H1 (cell line): ENCODE measurements around the gene FOXA3. TPM values are rescaled to one million over a fixed set of nuclear protein-coding genes. Genes with fewer than 3 reads are reported as not detected.

ENCODE experiments used
- BRCA1 ChIP-seq: IDR thresholded peaks from 2 replicates; pipeline ENCODE4 v1.6.1; 2012; ENCODE audit warnings: low read depth, low read length, improper control_type of control experiment
- E2F6 ChIP-seq: IDR thresholded peaks from 2 replicates; pipeline ENCODE4 v1.6.1; 2012; ENCODE audit warnings: inconsistent platforms
- EP300 ChIP-seq, 2 experiments: IDR thresholded peaks; 1 replicate in 1 of 2; 2 replicates in 1 of 2; pipeline ENCODE4 v1.6.1; 2011 to 2012; ENCODE audit warnings: low read depth in 2 of 2, low read length in 2 of 2, mild to moderate bottlenecking in 2 of 2, borderline replicate concordance in 1 of 2, inconsistent platforms in 1 of 2, moderate library complexity in 1 of 2
- POLR2AphosphoS5 ChIP-seq: IDR thresholded peaks from 2 replicates; pipeline ENCODE4 v1.6.1; 2011; ENCODE audit warnings: low read depth, low read length
- TAF1 ChIP-seq: IDR thresholded peaks from 2 replicates; pipeline ENCODE4 v1.6.1; 2011; ENCODE audit warnings: mild to moderate bottlenecking, low read depth, low read length
- TBP ChIP-seq: IDR thresholded peaks from 2 replicates; pipeline ENCODE4 v1.6.1; 2011; ENCODE audit warnings: low read depth, low read length, improper control_type of control experiment
- polyA plus RNA-seq, 7 experiments: library from polyadenylated mRNA; depleted of rRNA in 3 of 7; stranded (reverse) in 5 of 7; unstranded in 2 of 7; fragments of >200 nt in 5 of 7; fragments of 200-250 nt in 2 of 7; gene quantifications; 1 replicate in 5 of 7; 2 replicates in 1 of 7; 4 replicates in 1 of 7; pipeline versions ENCODE4 v1.2.1 to v1.2.3, GENCODE V29; 2011 to 2013; ENCODE audit warnings: missing spikeins in 2 of 7, mixed read lengths in 2 of 7
- total RNA-seq: library from RNA; stranded (reverse); fragmentation: NEBNext Ultra II Directional; extraction: Animal tissue kit (Norgen Biotek cat#: 25700); gene quantifications from 2 replicates; pipeline ENCODE4 v1.2.1, GENCODE V29; 2021

FOXA3 gene
- total and polyA plus RNA-seq, 2 of the 8 experiments (the other 6 are each of a cell fraction or from before 2014, with no cell fraction given), result 20.2 to 49.1 TPM

GRCh38 chr19:45882652-45883585 is 18.8 kb downstream of the FOXA3 start (continued):
- TF ChIP-seq E2F6 (peak; percentile 24; the same call in 1 of the 2 replicates), EP300 (IDR thresholded peaks at IDR 0.05; ENCODE audit: borderline replicate concordance in 1 of 2, low read depth in 2 of 2, low read length in 2 of 2) (peak in 1 of 2 experiments; percentile 74; a peak in 1 of 3 replicates), TAF1 (peak; percentile 26; the same call in 1 of the 2 replicates), BRCA1 (no peak), TBP (peak; percentile 26; the same call in 1 of the 2 replicates), POLR2AphosphoS5 (peak; percentile 61; the same call in 1 of the 2 replicates)
